GM19238 (cell line): ENCODE data around the gene ZNF358.
"Not testable (repeated sequence)": the region's sequence is repeated elsewhere in the genome, so short reads cannot be mapped to it uniquely, and the experiment has no call there.

Experiments
- DNase-seq: peaks from one replicate; pipeline ENCODE4 v3.0.0; 2011; ENCODE audit warnings: low spot score; ENCODE audit not compliant: insufficient read length

ZNF358 gene

DNA sequence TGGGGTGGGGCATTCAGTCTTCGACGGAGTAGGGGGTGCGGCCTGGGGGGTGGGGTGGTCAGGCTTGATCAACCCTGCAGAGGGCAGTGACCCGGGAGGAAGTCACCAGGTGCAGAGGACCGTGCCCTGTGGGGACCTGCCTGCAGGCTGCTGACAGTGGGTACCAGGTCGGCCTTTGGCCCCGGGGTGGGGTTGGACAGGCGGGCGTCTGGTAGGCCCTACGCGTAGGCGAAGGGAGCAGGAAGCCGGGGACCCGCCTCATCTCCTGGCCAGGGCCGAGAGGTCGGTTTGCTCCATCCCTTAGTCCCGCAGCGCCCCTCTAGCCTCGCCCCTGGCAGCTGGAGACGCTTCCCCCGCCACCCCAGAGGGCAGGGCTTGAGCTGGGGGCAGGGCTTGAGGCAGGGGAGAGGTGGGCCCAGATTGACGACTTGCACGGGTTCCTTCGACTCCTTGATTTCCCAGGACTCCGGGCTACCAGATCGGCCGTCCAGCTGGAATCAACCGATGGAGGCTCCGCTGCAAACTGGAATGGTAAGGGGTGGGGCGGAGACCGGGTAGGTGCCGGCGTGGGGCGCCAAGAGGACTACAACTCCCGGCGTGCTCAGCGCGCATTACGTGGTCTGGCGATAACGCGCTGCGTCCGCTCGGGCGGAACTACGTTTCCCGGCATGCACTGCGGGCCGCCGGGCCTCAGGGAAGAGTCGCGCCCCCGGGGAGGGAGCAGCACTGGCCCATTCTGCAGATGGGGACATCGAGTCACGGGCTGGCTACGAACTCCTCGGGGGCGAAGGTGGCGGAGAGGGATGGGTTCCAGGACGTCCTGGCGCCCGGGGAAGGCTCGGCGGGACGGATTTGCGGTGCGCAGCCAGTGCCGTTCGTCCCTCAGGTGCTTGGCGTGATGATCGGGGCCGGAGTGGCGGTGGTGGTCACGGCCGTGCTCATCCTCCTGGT, 19.4 kb downstream of the ZNF358 start, which contains the start of gene PNPLA6:
PNPLA6 (plus strand) TSS at position 671 of the 951 bp plus-strand sequence; CDS start at position 743, 72 bp downstream.
- peak; percentile 97 for DNase-seq

DNA sequence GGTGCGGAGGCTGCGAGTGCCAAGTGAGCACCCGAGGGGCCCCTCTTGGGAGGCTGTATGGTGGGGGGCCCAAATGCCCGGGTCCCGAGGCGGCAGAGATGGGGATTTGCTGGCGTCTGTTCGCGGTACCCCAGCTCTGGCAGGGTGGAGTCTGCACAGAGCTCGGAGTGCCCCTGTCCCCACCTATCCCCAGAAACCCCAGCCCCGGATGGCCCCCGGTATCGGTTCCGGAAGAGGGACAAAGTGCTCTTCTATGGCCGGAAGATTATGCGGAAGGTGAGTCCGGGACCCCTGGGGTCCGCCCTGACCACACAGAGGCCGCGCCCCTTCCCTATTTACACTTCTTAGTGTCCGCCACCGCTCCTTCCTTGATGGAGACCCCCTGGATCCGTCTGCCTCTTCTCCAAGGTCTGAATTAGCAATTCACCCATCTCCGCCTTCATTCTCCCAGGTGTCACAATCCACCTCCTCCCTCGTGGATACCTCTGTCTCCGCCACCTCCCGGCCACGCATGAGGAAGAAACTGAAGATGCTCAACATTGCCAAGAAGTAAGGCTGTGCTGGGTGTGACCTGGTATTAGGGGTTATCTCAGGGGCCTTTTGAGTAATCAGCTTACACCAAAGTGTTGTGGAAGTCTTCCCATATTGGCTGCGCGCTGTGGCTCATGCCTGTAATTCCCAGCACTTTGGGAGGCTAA, 20.2 kb downstream of the ZNF358 start:
- DNase-seq: no peak

DNA sequence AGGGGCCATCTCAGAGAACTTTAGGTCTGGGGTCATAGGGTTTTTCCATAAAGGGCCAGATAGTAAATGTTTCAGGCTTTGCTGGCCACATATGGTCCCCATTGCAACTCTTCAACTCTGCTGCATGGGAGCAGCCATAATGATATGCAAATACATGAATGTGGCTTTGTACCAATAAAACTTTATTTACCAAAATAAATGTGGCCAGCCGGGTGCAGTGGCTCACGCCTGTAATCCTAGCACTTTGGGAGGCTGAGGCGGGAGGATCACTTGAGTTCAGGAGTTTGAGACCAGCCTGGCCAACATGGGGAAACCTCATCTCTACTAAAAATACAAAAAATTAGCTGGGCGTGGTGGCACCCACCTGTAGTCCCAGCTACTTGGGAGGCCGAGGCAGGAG, 23.1 kb downstream of the ZNF358 start:
- not testable (repeated sequence) for DNase-seq

DNA sequence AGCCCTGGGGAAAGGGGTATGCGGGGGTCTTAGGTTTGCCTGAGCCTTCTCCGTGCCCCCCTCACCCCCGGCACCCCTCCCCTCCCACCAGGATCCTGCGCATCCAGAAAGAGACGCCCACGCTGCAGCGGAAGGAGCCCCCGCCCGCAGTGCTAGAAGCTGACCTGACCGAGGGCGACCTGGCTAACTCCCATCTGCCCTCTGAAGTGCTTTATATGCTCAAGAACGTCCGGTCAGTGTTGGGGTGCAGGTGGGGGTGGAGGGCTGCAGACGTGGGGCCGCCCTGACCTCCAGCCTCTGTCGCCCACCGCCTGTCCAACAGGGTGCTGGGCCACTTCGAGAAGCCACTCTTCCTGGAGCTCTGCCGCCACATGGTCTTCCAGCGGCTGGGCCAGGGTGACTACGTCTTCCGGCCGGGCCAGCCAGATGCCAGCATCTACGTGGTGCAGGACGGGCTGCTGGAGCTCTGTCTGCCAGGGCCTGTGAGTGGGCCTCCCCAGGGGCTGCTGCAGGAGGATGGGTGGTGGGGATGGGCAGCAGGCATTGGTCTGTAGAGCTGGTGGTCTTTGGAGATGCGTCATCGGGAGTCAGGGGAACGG, 24.0 kb downstream of the ZNF358 start:
- DNase-seq: no peak

DNA sequence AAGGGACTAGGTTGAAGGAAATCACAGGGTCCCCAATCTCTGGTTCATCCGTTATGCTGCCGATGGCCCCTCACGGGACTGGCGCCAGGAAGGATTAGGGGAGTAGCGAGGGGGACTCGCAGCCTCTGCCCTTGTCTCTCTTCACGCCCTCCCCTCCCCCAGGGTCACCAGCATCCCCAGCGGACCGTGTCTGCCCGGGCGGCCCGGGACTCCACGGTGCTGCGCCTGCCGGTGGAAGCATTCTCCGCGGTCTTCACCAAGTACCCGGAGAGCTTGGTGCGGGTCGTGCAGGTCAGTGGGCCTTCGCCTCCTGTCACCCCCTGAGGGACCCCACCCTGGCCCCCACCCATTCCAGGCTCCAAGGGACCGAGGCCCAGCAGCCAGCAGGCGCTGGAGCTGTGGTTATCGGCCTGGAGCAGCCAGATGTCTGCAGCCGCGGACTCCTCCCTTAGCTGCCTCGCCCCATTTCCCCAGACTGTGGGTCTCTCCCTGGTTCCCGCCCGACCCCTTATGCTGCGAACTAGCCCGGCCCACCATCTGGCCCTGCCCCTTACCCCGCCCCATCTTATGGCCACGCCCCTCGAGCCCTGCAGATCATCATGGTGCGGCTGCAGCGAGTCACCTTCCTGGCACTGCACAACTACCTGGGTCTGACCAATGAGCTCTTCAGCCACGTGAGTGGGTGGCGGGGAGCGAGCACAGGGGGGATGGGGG, 25.0 kb downstream of the ZNF358 start:
- no peak for DNase-seq

DNA sequence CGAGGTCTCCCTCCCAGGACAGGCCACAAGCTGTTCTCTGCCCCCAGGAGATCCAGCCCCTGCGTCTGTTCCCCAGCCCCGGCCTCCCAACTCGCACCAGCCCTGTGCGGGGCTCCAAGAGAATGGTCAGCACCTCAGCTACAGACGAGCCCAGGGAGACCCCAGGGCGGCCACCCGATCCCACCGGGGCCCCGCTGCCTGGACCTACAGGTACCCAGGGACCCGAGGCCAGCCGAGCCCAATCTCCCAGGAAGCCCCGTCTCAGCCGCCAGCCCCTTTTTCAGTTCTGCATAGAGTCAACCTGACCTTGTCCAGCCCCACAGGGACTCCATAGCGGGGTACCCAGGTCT, 25.5 kb downstream of the ZNF358 start:
- no peak for DNase-seq

DNA sequence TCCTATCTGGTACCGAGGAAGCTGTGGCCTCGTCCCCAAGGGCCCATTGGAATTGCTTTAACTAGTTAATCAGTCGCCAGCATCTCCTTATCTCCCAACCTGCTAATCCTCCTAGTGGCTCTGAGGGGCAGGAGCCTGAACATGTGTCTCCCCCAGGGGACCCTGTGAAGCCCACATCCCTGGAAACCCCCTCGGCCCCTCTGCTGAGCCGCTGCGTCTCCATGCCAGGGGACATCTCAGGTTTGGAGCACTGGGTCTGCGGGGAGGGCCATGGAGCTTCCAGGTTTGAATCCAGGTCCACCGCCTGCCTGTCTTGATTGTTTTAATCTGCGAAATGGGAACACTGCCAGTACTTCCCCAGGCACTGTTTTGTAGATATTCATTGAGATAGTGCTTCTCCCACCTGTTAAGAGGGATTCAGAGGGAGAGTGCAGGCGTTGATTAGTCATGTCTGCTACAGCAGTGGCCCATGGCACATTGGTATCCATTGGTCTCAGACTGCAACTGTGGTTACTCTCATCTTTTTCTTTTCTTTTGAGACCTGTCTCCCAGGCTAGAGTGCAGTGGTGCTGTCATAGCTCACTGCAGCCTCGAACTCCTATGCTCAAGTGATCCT, 26.0 kb downstream of the ZNF358 start:
- no peak for DNase-seq

DNA sequence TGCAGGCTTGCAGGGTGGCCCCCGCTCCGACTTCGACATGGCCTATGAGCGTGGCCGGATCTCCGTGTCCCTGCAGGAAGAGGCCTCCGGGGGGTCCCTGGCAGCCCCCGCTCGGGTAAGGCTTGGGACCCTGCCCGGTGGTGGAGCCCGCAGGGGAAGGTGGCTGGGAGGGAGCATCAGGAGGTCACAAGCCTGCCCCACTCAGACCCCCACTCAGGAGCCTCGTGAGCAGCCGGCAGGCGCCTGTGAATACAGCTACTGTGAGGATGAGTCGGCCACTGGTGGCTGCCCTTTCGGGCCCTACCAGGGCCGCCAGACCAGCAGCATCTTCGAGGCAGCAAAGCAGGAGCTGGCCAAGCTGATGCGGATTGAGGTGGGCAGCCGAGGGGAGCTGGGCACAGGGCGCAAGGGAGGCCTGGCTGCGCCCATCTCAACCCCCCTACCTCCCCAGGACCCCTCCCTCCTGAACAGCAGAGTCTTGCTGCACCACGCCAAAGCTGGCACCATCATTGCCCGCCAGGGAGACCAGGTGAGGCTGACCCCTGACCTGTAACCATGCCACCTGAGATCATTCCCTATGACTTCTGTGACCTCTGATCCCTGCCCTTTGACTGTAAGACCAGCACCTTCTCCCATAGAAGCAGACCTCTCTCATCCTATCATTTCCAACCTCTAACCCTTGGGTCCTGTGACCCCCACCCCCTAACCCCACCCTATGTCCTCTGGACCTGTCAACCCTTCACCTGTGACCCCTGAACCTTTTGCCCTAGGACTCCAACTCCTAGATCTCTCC, 26.8 kb downstream of the ZNF358 start:
- DNase-seq: no peak

DNA sequence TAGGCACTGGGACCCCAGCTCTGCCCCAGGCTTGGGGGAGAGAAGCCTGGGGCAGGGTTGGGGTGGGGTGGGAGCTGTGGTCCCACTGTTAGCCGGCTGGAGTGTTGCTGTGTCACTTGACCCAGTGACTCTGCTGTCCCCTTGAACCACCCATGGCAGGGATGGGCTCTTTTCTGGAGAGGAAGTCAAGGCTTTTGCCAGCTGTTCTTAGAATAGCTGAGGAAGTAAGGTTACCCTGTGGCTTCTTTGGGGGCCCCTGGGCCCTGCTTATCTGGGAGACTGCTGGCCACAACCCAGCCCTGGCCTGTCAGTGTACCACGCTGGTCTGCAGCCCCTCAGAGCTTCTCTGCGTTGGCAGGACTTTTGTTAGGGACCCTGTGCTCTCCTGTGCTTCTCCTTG, 28.7 kb downstream of the ZNF358 start:
- DNase-seq: no peak

DNA sequence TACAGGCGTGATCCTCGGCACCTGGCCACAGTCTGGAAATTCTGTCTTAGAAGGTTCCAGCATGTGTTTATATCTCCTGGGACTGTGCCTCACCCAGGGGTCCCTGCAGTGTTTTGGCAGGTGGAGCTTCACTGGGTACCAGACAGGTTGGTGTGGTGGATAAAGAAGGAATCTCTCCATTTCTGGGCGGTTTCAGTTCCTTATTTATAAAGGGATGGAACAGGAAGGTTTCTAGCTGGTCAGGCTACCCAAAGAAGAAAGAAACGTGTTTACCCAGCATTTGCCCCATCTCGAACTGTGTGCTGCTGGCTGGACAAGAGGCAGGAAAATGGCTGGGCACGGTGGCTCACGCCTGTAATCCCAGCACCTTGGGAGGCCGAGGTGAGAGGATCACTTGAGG, 29.4 kb downstream of the ZNF358 start:
- DNase-seq: no peak

DNA sequence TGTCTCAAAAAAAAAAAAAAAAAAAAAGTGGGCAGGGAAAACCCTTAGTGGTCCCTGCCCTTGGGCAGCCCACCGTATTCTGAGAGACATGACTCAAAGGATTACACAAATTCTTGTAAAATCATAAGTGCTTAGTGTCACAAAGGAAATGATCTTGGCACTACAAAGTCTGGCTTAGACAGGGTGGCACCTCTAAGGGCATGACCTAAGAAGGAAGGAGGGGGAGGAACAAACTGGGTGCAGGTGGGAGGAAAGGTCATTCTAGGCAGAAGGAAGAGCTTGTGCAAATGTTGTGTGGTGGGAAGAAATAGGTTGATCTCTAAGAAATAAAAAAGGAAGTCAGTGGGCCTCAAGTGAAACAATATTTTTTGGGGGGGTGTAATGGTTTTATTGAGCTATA, 30.0 kb downstream of the ZNF358 start:
- DNase-seq: no peak

DNA sequence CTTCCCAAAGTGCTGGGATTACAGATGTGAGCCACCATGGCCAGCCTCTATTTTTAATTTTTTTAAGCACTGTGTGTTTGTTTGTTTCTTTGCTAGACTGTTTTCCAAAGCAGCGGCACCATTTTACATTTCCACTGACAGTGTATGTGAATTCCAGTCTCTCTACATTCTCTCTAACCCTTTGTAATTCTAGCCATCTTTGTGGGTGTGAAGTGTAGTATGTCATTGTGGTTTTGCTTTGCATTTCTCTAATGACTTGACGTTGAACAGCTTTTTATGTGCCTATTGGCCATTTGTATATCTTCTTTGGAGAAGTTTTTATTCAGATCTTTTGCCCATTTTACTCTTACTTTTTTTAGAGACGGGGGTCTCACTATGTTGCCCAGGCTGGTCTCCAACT, 31.3 kb downstream of the ZNF358 start:
- DNase-seq: no peak

DNA sequence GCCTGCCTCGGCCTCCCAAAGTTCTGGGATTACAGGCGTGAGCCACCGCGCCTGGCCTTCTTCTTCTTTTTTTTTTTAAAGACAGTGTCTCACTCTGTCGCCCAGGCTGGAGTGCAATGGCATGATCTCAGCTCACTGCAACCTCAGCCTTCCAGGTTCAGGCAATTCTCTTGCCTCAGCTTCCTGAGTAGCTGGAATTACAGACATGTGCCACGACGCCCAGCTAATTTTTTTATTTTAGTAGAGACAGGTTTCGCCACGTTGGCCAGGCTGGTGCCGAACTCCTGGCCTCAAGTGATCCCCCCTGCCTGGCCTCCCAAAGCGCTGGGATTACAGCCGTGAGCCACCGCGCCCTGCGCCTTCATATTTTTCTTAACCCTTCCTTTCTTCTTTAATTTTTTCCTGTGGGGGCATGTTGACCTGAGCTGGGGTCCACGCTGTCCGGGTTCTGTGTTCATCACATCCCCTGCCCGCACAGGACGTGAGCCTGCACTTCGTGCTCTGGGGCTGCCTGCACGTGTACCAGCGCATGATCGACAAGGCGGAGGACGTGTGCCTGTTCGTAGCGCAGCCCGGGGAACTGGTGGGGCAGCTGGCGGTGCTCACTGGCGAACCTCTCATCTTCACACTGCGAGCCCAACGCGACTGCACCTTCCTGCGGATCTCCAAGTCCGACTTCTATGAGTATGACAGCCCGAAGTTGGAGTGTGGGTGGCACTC, 33.7 kb downstream of the ZNF358 start:
- DNase-seq: no peak

DNA sequence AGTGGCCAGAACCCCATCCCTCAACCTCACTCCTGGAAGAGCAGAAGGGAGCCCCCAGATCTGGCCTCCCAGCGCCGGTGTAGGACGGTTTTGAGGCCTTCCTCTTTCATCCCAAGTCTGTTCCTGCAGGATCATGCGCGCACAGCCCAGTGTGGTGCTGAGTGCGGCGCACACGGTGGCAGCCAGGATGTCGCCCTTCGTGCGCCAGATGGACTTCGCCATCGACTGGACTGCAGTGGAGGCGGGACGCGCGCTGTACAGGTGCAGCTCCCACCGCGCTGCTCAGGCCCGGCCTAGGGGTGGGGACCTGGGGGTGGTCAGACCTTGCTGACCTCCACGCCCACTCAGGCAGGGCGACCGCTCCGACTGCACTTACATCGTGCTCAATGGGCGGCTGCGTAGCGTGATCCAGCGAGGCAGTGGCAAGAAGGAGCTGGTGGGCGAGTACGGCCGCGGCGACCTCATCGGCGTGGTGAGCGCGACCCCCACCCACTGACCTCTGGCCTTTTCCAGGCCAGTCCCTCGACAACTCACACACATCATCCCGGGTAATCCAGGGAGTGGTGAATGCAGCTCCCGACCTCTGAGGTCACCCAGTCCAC, 34.4 kb downstream of the ZNF358 start:
- DNase-seq: no peak

DNA sequence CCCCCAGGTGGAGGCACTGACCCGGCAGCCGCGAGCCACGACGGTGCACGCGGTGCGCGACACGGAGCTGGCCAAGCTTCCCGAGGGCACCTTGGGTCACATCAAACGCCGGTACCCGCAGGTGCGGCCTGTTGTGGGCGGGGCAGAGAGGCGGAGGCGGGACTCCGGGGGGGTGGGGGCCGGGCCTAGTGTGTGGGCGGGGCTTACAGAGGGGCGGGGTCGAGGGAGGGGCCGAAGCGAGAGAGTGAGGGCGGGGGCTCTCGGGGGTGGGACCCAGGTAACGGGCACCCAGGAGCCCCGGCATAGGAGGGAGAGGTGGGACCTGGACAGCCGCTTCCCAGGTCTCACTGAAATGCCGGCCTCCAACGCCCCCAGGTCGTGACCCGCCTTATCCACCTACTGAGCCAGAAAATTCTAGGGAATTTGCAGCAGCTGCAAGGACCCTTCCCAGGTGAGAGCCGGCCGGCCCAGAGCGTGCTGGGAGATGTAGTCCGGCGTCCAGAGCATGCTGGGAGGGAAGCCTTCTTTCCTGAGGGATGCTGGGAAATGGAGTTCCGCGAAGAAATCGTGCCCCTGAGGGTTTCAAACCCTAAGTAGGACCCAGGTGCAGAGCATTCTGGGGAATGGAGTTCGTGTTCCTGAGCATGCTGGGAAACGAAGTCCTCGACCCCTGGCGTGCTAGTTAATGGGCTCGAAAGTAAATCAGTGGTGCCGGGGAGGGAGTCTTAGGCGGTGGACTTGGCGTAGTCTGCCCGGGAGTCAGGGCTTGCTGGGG, 35.3 kb downstream of the ZNF358 start:
- DNase-seq: peak; percentile 69

DNA sequence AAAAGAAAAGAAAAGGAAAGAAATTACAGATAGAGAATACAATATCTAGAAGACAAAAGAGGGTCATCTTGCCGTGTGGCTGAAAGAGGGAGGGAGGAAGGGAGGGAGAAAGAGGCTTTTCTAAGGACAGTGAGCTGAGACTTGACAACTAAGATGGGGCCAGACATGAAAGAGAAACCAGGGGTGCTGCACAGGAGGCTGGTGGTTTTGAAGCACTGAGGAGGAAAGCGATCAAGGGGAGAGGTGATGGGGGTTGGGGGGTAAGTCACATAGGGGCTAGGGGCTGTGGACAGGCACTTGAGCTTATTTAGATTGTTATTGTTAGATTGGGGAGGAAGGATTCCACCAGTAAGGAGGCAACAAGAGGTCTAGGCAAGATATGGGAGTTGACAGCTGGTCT, 36.9 kb downstream of the ZNF358 start:
- peak; percentile 52 for DNase-seq

DNA sequence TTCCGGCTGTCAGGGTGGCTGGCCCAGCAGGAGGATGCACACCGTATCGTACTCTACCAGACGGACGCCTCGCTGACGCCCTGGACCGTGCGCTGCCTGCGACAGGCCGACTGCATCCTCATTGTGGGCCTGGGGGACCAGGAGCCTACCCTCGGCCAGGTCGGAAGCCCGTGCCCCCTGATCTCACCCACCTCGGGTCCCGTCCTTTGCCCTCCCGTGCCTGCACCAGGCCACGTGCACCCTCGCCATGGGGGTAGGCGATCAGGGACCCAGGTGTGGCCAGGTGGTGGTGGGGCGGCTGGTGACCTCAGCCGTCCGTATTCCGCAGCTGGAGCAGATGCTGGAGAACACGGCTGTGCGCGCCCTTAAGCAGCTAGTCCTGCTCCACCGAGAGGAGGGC, 38.7 kb downstream of the ZNF358 start:
- DNase-seq: no peak
